ENCODE results near the gene RPL3.

RPL3 gene

GRCh38 chr22:39296535-39296934 is 22.9 kb downstream of the RPL3 start:
- Histone ChIP-seq H3K27me3 (ENCODE audit: insufficient read depth, low read length) (no peaks in the 10 kb centered on the region), H3K27ac (ENCODE audit: low read depth, low read length) (no peak overlapping the region), H3K36me3 (ENCODE audit: insufficient read depth, low read length) (no peaks in the 10 kb centered on the region), H3K4me3 (ENCODE audit: low read length) (no peak overlapping the region), H3K4me1 (ENCODE audit: insufficient read depth, low read length) (peaks cover 18% of the 10 kb centered on the region; the same call in 1 of the 2 replicates), H3K9me3 (ENCODE audit: insufficient read depth, low read depth, low read length) (no peaks in the 10 kb centered on the region), H3K9ac (ENCODE audit: low read depth, low read length) (no peak overlapping the region)
- WGBS: 96% methylated on average over 6 of the region's 6 CpGs

GRCh38 chr22:39294571-39295468 is 24.6 kb downstream of the RPL3 start:
- peaks cover 18% of the 10 kb centered on the region; the same call in 1 of the 2 replicates for H3K4me1 ChIP-seq (ENCODE audit: insufficient read depth, low read length)
- no peak overlapping the region for H3K4me3 ChIP-seq (ENCODE audit: low read length)
- no peaks in the 10 kb centered on the region for H3K9me3 ChIP-seq (ENCODE audit: insufficient read depth, low read depth, low read length)
- 91% methylated on average over 17 of the region's 17 CpGs for WGBS
- H3K36me3 ChIP-seq (ENCODE audit: insufficient read depth, low read length): no peaks in the 10 kb centered on the region
- H3K27ac ChIP-seq (ENCODE audit: low read depth, low read length): no peak overlapping the region
- no peak overlapping the region for H3K9ac ChIP-seq (ENCODE audit: low read depth, low read length)
- no peaks in the 10 kb centered on the region for H3K27me3 ChIP-seq (ENCODE audit: insufficient read depth, low read length)

GRCh38 chr22:39293766-39294368 is 25.6 kb downstream of the RPL3 start:
- Histone ChIP-seq H3K9me3 (ENCODE audit: insufficient read depth, low read depth, low read length) (no peaks in the 10 kb centered on the region), H3K4me3 (ENCODE audit: low read length) (no peak overlapping the region), H3K27ac (ENCODE audit: low read depth, low read length) (no peak overlapping the region), H3K27me3 (ENCODE audit: insufficient read depth, low read length) (no peaks in the 10 kb centered on the region), H3K36me3 (ENCODE audit: insufficient read depth, low read length) (no peaks in the 10 kb centered on the region), H3K9ac (ENCODE audit: low read depth, low read length) (no peak overlapping the region), H3K4me1 (ENCODE audit: insufficient read depth, low read length) (peaks cover 18% of the 10 kb centered on the region; the same call in 1 of the 2 replicates)
- 84% methylated on average over 15 of the region's 15 CpGs for WGBS

- H3K9me3 ChIP-seq (ENCODE audit: insufficient read depth, low read depth, low read length): no peaks in the 10 kb centered on the region
- no peaks in the 10 kb centered on the region for H3K36me3 ChIP-seq (ENCODE audit: insufficient read depth, low read length)
- peaks cover 13% of the 10 kb centered on the region; the same call in 1 of the 2 replicates for H3K4me1 ChIP-seq (ENCODE audit: insufficient read depth, low read length)
- peak overlapping the region; percentile 52; the same call in 1 of the 2 replicates for H3K9ac ChIP-seq (ENCODE audit: low read depth, low read length)
- WGBS: 32% methylated on average over 12 of the region's 12 CpGs
- no peak overlapping the region for H3K4me3 ChIP-seq (ENCODE audit: low read length)
- peak overlapping the region; percentile 25 for H3K27ac ChIP-seq (ENCODE audit: low read depth, low read length)
- no peaks in the 10 kb centered on the region for H3K27me3 ChIP-seq (ENCODE audit: insufficient read depth, low read length)
Measured at GRCh38 chr22:39292561-39293074, 26.8 kb downstream of the RPL3 start.

GRCh38 chr22:39292031-39292462 is 27.4 kb downstream of the RPL3 start:
- no peak overlapping the region for H3K4me3 ChIP-seq (ENCODE audit: low read length)
- H3K9ac ChIP-seq (ENCODE audit: low read depth, low read length): 0 out of 2 replicates have a peak overlapping the region, but pooled peaks have one; percentile 52
- WGBS: 88% methylated on average over 19 of the region's 19 CpGs
- H3K9me3 ChIP-seq (ENCODE audit: insufficient read depth, low read depth, low read length): no peaks in the 10 kb centered on the region
- 0 out of 2 replicates have a peak, but pooled peaks cover 8% of the 10 kb centered on the region for H3K4me1 ChIP-seq (ENCODE audit: insufficient read depth, low read length)
- H3K27ac ChIP-seq (ENCODE audit: low read depth, low read length): no peak overlapping the region; the same call in 1 of the 2 replicates
- no peaks in the 10 kb centered on the region for H3K27me3 ChIP-seq (ENCODE audit: insufficient read depth, low read length)
- no peaks in the 10 kb centered on the region for H3K36me3 ChIP-seq (ENCODE audit: insufficient read depth, low read length)

- no peaks in the 10 kb centered on the region for H3K9me3 ChIP-seq (ENCODE audit: insufficient read depth, low read depth, low read length)
- 0 out of 2 replicates have a peak, but pooled peaks cover 5% of the 10 kb centered on the region for H3K4me1 ChIP-seq (ENCODE audit: insufficient read depth, low read length)
- WGBS: 85% methylated on average over 10 of the region's 10 CpGs
- no peak overlapping the region for H3K4me3 ChIP-seq (ENCODE audit: low read length)
- no peaks in the 10 kb centered on the region for H3K36me3 ChIP-seq (ENCODE audit: insufficient read depth, low read length)
- no peak overlapping the region for H3K9ac ChIP-seq (ENCODE audit: low read depth, low read length)
- H3K27me3 ChIP-seq (ENCODE audit: insufficient read depth, low read length): no peaks in the 10 kb centered on the region
- no peak overlapping the region for H3K27ac ChIP-seq (ENCODE audit: low read depth, low read length)
Measured at GRCh38 chr22:39291523-39291922, 27.9 kb downstream of the RPL3 start.

- WGBS: 68% methylated on average over 17 of the region's 17 CpGs
- no peak overlapping the region for H3K4me3 ChIP-seq (ENCODE audit: low read length)
- H3K27me3 ChIP-seq (ENCODE audit: insufficient read depth, low read length): no peaks in the 10 kb centered on the region
- no peaks in the 10 kb centered on the region for H3K36me3 ChIP-seq (ENCODE audit: insufficient read depth, low read length)
- 0 out of 2 replicates have a peak, but pooled peaks cover 5% of the 10 kb centered on the region for H3K4me1 ChIP-seq (ENCODE audit: insufficient read depth, low read length)
- no peak overlapping the region for H3K27ac ChIP-seq (ENCODE audit: low read depth, low read length)
- H3K9ac ChIP-seq (ENCODE audit: low read depth, low read length): no peak overlapping the region
- H3K9me3 ChIP-seq (ENCODE audit: insufficient read depth, low read depth, low read length): no peaks in the 10 kb centered on the region
Measured at GRCh38 chr22:39290724-39291161, 28.7 kb downstream of the RPL3 start.

- Histone ChIP-seq H3K9me3 (ENCODE audit: insufficient read depth, low read depth, low read length) (no peaks in the 10 kb centered on the region), H3K27ac (ENCODE audit: low read depth, low read length) (no peak overlapping the region), H3K27me3 (ENCODE audit: insufficient read depth, low read length) (no peaks in the 10 kb centered on the region), H3K4me1 (ENCODE audit: insufficient read depth, low read length) (0 out of 2 replicates have a peak, but pooled peaks cover 5% of the 10 kb centered on the region), H3K4me3 (ENCODE audit: low read length) (no peak overlapping the region), H3K36me3 (ENCODE audit: insufficient read depth, low read length) (no peaks in the 10 kb centered on the region), H3K9ac (ENCODE audit: low read depth, low read length) (no peak overlapping the region)
- WGBS: 91% methylated on average over 16 of the region's 16 CpGs
Measured at GRCh38 chr22:39289975-39290720, 29.3 kb downstream of the RPL3 start.

GRCh38 chr22:39289533-39289932 is 29.9 kb downstream of the RPL3 start:
- Histone ChIP-seq H3K4me1 (ENCODE audit: insufficient read depth, low read length) (0 out of 2 replicates have a peak, but pooled peaks cover 5% of the 10 kb centered on the region), H3K27me3 (ENCODE audit: insufficient read depth, low read length) (no peaks in the 10 kb centered on the region), H3K4me3 (ENCODE audit: low read length) (no peak overlapping the region), H3K9ac (ENCODE audit: low read depth, low read length) (no peak overlapping the region), H3K36me3 (ENCODE audit: insufficient read depth, low read length) (no peaks in the 10 kb centered on the region), H3K27ac (ENCODE audit: low read depth, low read length) (no peak overlapping the region), H3K9me3 (ENCODE audit: insufficient read depth, low read depth, low read length) (no peaks in the 10 kb centered on the region)
- WGBS: 77% methylated on average over 14 of the region's 14 CpGs

- H3K4me3 ChIP-seq (ENCODE audit: low read length): no peak overlapping the region
- no peaks in the 10 kb centered on the region for H3K36me3 ChIP-seq (ENCODE audit: insufficient read depth, low read length)
- no peak overlapping the region for H3K27ac ChIP-seq (ENCODE audit: low read depth, low read length)
- no peaks in the 10 kb centered on the region for H3K9me3 ChIP-seq (ENCODE audit: insufficient read depth, low read depth, low read length)
- H3K27me3 ChIP-seq (ENCODE audit: insufficient read depth, low read length): no peaks in the 10 kb centered on the region
- 92% methylated on average over 13 of the region's 13 CpGs for WGBS
- H3K4me1 ChIP-seq (ENCODE audit: insufficient read depth, low read length): 0 out of 2 replicates have a peak, but pooled peaks cover 5% of the 10 kb centered on the region
- H3K9ac ChIP-seq (ENCODE audit: low read depth, low read length): no peak overlapping the region
Measured at GRCh38 chr22:39288135-39288898, 31.1 kb downstream of the RPL3 start.
